IMR-90 (cell line): ENCODE results near the gene DGKE. TPM values are rescaled to one million over a fixed set of nuclear protein-coding genes. Genes with fewer than 3 reads are reported as not detected.

Experiments used
- ATAC-seq: fragments of 200-7000 bp; cut with Tn5 transposase; 2 replicates; pipeline ENCODE4 v1.9.1; 2020; ENCODE audit warnings: low read depth, mild to moderate bottlenecking, moderate library complexity
- BruUV-seq: library from RNA; stranded (reverse); fragments of 400-500 nt; replicated peaks from 2 replicates; lab custom pipeline; 2021; lab: Mats Ljungman, UMichigan
- CTCF ChIA-PET: fragments of 300-600 bp; formaldehyde crosslinking; extraction: SDS; loops from one replicate; lab custom pipeline; 2021; ENCODE audit warnings: antibody characterized with exemption; lab: Yijun Ruan, JAX
- POLR2A ChIA-PET: fragments of 300-600 bp; sonication (Branson Sonifier 250); formaldehyde crosslinking; loops from one replicate; lab custom pipeline; 2022; ENCODE audit warnings: antibody characterized with exemption; ENCODE audit not compliant: unreplicated experiment; lab: Charles Lee
- DNase-seq: peaks from one replicate; pipeline ENCODE4 v3.0.0; 2013
- H2AFZ ChIP-seq: replicated peaks from 2 replicates; pipeline ENCODE3; 2013; ENCODE audit warnings: low read length, mild to moderate bottlenecking; ENCODE audit not compliant: poor library complexity
- H2AK5ac ChIP-seq: 2 replicates; pipeline ENCODE4 v1.6.1; 2013; ENCODE audit warnings: low read depth, low read length, inconsistent platforms
- H2AK9ac ChIP-seq: replicated peaks from 2 replicates; pipeline ENCODE3; 2013; ENCODE audit warnings: mild to moderate bottlenecking, low read depth, low read length, moderate library complexity; ENCODE audit not compliant: poor library complexity
- H2BK120ac ChIP-seq: 2 replicates; pipeline ENCODE4 v1.6.1; 2013; ENCODE audit warnings: low read depth, low read length, inconsistent platforms
- H2BK15ac ChIP-seq: 3 replicates; pipeline ENCODE4 v1.6.1; 2013; ENCODE audit warnings: low read depth, low read length, inconsistent platforms
- H2BK20ac ChIP-seq: 2 replicates; pipeline ENCODE4 v1.6.1; 2013; ENCODE audit warnings: low read depth, mild to moderate bottlenecking, inconsistent platforms, low read length, moderate library complexity
- H2BK5ac ChIP-seq: 2 replicates; pipeline ENCODE4 v1.6.1; 2013; ENCODE audit warnings: mild to moderate bottlenecking, low read depth, low read length, inconsistent platforms; ENCODE audit not compliant: poor library complexity, severe bottlenecking
- H3K14ac ChIP-seq: replicated peaks from 2 replicates; pipeline ENCODE4 v1.6.1; 2013; ENCODE audit warnings: low read depth, low read length, inconsistent platforms
- H3K18ac ChIP-seq: 2 replicates; pipeline ENCODE4 v1.6.1; 2013; ENCODE audit warnings: low read depth, low read length, control low read depth
- H3K23ac ChIP-seq: 2 replicates; pipeline ENCODE4 v1.6.1; 2013; ENCODE audit warnings: low read depth, low read length, inconsistent platforms
- H3K27ac ChIP-seq: 2 replicates; pipeline ENCODE4 v1.5.1; 2013; ENCODE audit warnings: mild to moderate bottlenecking, control low read depth, low read length; ENCODE audit not compliant: insufficient read depth
- H3K27me3 ChIP-seq: 2 replicates; pipeline ENCODE4 v1.6.1; 2013; ENCODE audit warnings: low read length; ENCODE audit not compliant: control insufficient read depth, insufficient read depth
- H3K36me3 ChIP-seq: 2 replicates; pipeline ENCODE4 v1.6.1; 2013; ENCODE audit warnings: low read length, mixed read lengths; ENCODE audit not compliant: control insufficient read depth, insufficient read depth
- H3K4ac ChIP-seq: 2 replicates; pipeline ENCODE4 v1.6.1; 2013; ENCODE audit warnings: low read depth, low read length, inconsistent platforms
- H3K4me1 ChIP-seq: 2 replicates; pipeline ENCODE4 v1.6.1; 2013; ENCODE audit warnings: low read length, mixed read lengths; ENCODE audit not compliant: control insufficient read depth, insufficient read depth
- H3K4me2 ChIP-seq: 2 replicates; pipeline ENCODE4 v1.6.1; 2013; ENCODE audit warnings: low read depth, mild to moderate bottlenecking, control low read depth, low read length, moderate library complexity
- H3K4me3 ChIP-seq: 2 replicates; pipeline ENCODE4 v1.5.1; 2013; ENCODE audit warnings: low read depth, mild to moderate bottlenecking, control low read depth, low read length, moderate library complexity; ENCODE audit not compliant: insufficient read depth
- H3K56ac ChIP-seq: 2 replicates; pipeline ENCODE4 v1.6.1; 2013; ENCODE audit warnings: low read length, inconsistent platforms; ENCODE audit not compliant: insufficient read depth; ENCODE audit errors: extremely low read depth
- H3K79me1 ChIP-seq, 2 experiments: 2 replicates each; pipeline ENCODE4 v1.6.1; 2013; ENCODE audit warnings: low read length in 2 of 2, inconsistent platforms in 1 of 2, low read depth in 1 of 2
- H3K9ac ChIP-seq: 2 replicates; pipeline ENCODE4 v1.6.1; 2013; ENCODE audit warnings: low read depth, low read length, control low read depth
- H3K9me1 ChIP-seq: 2 replicates; pipeline ENCODE4 v1.6.1; 2013; ENCODE audit warnings: low read length, inconsistent platforms; ENCODE audit not compliant: insufficient read depth
- H3K9me3 ChIP-seq: 2 replicates; pipeline ENCODE4 v1.6.1; 2013; ENCODE audit warnings: low read length; ENCODE audit not compliant: control insufficient read depth, insufficient read depth
- H4K20me1 ChIP-seq: 2 replicates; pipeline ENCODE4 v1.6.1; 2013; ENCODE audit warnings: low read length, inconsistent platforms; ENCODE audit not compliant: insufficient read depth
- H4K5ac ChIP-seq: 2 replicates; pipeline ENCODE4 v1.6.1; 2013; ENCODE audit warnings: mild to moderate bottlenecking, low read depth, low read length, control low read depth
- H4K8ac ChIP-seq, 2 experiments: 2 replicates each; pipeline ENCODE4 v1.6.1; 2013; ENCODE audit warnings: low read depth in 2 of 2, low read length in 2 of 2, control low read depth in 1 of 2, inconsistent platforms in 1 of 2
- H4K91ac ChIP-seq: 2 replicates; pipeline ENCODE4 v1.6.1; 2013; ENCODE audit warnings: low read depth, low read length, inconsistent platforms; ENCODE audit not compliant: insufficient read depth
- CHD1 ChIP-seq: IDR thresholded peaks from 2 replicates; pipeline ENCODE4 v1.6.1; 2012; ENCODE audit warnings: low read depth, low read length, improper control_type of control experiment
- WGBS, 2 experiments: methylation state at CpG; one replicate each; pipeline versions ENCODE4 v1.1.5 to v1.1.7; 2013; ENCODE audit warnings: missing lambda C conversion rate in 2 of 2; ENCODE audit not compliant: insufficient read length in 1 of 2; ENCODE audit errors: extremely low coverage in 2 of 2; 5-methylcytosine and 5-hydroxymethylcytosine counted together
- dilution Hi-C: fragments of 300-500 bp; cut with HindIII; formaldehyde crosslinking; loops from one replicate; pipeline ENCODE4 v1.14.3; 2018; ENCODE audit warnings: low sequenced_read_pairs; ENCODE audit not compliant: unreplicated experiment
- in situ Hi-C: fragments of 300-500 bp; cut with MboI; formaldehyde crosslinking; loops from 3 replicates; pipeline ENCODE4 v1.14.3; 2019; ENCODE audit warnings: low sequenced_read_pairs, inconsistent platforms, mixed read lengths
- intact Hi-C: fragments of 100-400 bp; cut with micrococcal nuclease; formaldehyde crosslinking; loops from 2 replicates; pipeline ENCODE4 v1.10.0; 2022
- polyA plus RNA-seq, 3 experiments: library from polyadenylated mRNA; depleted of rRNA; stranded (reverse); fragments of >200 nt; gene quantifications; 2 replicates each; pipeline ENCODE4 v1.2.3, GENCODE V29; 2012; ENCODE audit warnings: low replicate concordance in 1 of 3
- total RNA-seq: library from RNA; depleted of rRNA; stranded (reverse); fragments of >200 nt; gene quantifications from 2 replicates; pipeline ENCODE4 v1.2.3, GENCODE V29; 2012
- TF ChIP-seq, protein P1 (sequence below): fragments of 150-350 bp; IDR thresholded peaks from 2 replicates; pipeline ENCODE4 v1.6.1; 2016; ENCODE audit warnings: low read depth, mild to moderate bottlenecking, low read length, moderate library complexity, borderline replicate concordance

Gene DGKE
- total and polyA plus RNA-seq, 2 of the 4 experiments (the other 2 are of a cell fraction): 3.9 to 5.0 TPM

DNA sequence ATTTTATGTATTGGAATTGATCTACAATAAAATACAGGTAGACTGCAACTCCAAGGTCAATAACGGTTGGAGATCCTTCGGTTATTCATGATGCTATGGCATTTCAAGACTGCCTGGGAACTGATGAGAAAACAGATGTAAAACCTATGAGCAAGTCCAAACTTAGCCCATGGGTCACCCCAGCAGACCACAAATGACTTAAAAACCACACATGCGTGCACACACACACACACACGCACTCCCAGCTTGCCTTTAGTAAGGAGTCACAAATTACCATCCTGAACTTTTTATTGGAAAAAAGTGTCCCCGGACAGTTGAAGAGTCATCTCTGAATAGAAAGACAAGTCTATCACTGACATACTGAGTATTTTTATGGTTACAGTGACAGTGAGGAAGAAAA, 53.2 kb downstream of the DGKE start:
- H4K5ac ChIP-seq: no peak overlapping the region
- H4K91ac ChIP-seq: no peak overlapping the region
- no peak overlapping the region for H4K8ac ChIP-seq
- no CpG with 5 or more reads among the region's 5 CpGs for WGBS, 2 experiments
- H3K9ac ChIP-seq: no peak overlapping the region
- H3K36me3 ChIP-seq: peaks cover 34% of the 10 kb centered on the region
- no peak overlapping the region for H3K4ac ChIP-seq
- H3K14ac ChIP-seq: no peak overlapping the region
- H3K4me1 ChIP-seq: no peaks in the 10 kb centered on the region
- dilution Hi-C loops: no loop called here
- no peak overlapping the region for H2AFZ ChIP-seq
- POLR2A ChIA-PET: no interaction called here
- H3K4me2 ChIP-seq: no peak overlapping the region
- no peak overlapping the region for H3K56ac ChIP-seq
- H3K9me3 ChIP-seq: peaks cover 3% of the 10 kb centered on the region; the same call in 1 of the 2 replicates
- H2AK5ac ChIP-seq: no peak overlapping the region
- H2AK9ac ChIP-seq: no peak overlapping the region
- ATAC-seq (no peak), DNase-seq (peak; percentile 14)
- CTCF ChIA-PET: no interaction called here
- 0 out of 4 replicates have a peak, but pooled peaks cover 0 to 5% of the 10 kb centered on the region in 2 experiments for H3K79me1 ChIP-seq
- in situ Hi-C loops: no loop called here
- BruUV-seq: no TSS peak
- H3K23ac ChIP-seq: no peak overlapping the region
- intact Hi-C loops: no loop called here
- H4K20me1 ChIP-seq: no peaks in the 10 kb centered on the region
- H3K27me3 ChIP-seq: no peaks in the 10 kb centered on the region
- H3K27ac ChIP-seq: no peak overlapping the region
- TF ChIP-seq CHD1: no peak
- TF ChIP-seq, protein P1, sequence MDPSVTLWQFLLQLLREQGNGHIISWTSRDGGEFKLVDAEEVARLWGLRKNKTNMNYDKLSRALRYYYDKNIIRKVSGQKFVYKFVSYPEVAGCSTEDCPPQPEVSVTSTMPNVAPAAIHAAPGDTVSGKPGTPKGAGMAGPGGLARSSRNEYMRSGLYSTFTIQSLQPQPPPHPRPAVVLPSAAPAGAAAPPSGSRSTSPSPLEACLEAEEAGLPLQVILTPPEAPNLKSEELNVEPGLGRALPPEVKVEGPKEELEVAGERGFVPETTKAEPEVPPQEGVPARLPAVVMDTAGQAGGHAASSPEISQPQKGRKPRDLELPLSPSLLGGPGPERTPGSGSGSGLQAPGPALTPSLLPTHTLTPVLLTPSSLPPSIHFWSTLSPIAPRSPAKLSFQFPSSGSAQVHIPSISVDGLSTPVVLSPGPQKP: no peak
- no peak overlapping the region for H2BK5ac ChIP-seq
- H2BK20ac ChIP-seq: no peak overlapping the region
- no peak overlapping the region for H2BK120ac ChIP-seq
- no peaks in the 10 kb centered on the region; the same call in 1 of the 2 replicates for H3K9me1 ChIP-seq
- no peak overlapping the region for H2BK15ac ChIP-seq
- no peak overlapping the region for H3K4me3 ChIP-seq
- H3K18ac ChIP-seq: no peak overlapping the region
